Measurements from ENCODE around the gene PTGR3.
A peak's percentile ranks its signal among the peaks of the same experiment; 100 is the strongest.
"Not testable (repeated sequence)": the region's sequence is repeated elsewhere in the genome, so short reads cannot be mapped to it uniquely, and the experiment has no call there.

The PTGR3 gene

DNA sequence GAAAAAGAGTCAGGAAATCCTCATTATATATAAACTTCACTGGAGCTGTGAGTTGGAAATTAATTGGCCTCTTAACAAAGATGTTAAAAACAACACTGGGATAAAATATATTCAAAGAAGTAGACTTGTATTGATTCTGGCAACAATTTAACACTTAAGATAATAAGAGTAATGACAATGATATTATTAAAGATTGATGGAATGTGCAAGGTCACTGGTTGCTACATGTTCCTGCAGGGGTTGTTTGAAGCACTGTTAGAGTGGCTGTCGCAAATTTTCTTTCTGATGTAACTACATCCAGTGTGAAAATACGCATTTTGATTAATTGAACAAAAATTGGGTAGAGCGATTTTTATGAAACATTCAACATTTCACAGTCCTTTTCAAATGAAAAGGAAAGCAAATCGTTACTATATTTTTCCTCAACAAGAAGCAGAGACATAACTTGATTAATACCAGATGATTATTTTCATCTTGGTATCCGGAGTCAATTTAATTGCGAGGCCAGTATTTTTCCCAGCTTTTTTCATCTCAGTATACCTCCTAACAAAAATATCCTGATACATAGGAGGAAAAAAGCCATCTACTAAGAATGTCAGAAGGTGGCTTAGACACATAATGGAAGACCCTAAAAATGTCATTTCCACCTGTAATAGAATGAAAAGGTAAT, 6.1 kb downstream of the PTGR3 start:
- DNase-seq (ENCODE audit: low spot score), result peak; percentile 8

DNA sequence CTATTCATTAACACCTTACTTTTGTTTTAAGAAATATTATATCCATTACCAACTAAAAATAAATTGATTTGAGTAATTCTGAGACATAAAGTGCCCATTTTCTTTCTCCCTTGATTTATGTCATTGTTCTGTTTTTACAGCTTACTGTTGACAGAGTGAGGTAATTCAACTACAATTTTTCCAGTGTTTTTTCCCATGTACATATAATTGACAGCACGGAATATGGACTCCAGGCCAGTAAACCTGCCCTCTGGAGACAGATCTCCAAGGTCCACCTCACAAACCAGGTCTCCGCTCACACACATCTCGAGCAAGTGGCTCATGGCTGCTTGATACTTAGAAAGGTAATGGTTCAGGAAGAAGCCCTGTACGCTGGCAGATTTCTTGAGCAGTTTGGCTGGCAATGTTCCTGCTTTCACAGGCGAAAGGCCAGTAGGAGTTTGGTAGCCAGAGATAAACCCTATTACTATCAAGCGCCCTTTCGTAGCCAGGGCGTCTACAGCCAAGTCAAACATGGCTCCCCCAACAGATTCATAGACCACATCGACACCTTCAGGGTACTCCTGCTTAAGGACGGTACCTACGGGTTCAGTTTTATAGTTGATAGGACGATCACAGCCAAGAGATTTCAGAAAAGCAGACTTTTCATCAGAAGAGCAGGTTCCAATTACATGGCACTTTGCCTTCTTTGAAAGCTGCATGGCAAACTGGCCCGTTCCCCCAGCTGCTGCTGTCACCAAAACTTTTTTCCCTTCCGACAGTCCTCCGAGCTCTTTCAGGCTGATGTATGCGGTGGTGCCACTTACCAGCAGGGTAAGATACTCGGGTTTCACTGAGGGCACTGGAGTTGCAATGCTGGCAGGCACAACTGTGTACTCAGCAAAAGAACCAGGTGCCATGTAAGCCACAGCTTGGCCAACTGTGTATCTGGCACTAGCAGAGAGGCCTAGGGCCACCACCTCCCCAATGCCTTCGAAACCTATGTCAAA, 7.4 kb downstream of the PTGR3 start:
- peak; percentile 17 for DNase-seq (ENCODE audit: low spot score)

DNA sequence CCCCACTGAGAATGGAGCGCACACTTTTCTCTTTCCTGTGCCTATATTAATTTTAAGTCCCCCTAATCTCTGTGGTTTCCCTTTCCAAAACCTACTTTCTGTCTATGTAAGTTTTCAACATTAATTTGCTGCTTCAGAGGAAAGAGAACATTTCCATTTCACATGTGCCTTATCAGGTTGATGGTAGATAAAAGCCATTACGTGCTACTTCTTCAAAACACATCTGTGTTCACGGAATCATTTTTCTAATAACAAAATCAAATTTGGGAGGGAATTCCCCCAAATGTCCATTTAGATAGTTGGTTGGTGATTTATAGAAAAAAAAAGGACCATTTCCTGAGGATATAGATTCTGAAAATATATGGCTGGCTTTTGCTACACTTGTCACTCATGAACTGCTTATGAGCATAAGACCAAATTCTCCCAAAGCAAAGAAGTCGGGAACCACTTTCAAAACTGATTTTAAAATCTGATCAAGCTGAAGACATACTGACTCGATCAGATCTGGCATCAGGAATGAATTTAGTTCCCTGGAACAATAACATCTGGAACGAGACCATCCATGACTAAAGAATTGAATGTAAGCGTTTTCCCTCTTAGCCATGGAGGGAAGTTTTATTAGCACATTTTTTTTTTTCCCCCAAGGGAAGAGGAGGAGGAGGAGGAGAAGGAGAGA, 8.2 kb downstream of the PTGR3 start:
- DNase-seq (ENCODE audit: low spot score), result no peak

DNA sequence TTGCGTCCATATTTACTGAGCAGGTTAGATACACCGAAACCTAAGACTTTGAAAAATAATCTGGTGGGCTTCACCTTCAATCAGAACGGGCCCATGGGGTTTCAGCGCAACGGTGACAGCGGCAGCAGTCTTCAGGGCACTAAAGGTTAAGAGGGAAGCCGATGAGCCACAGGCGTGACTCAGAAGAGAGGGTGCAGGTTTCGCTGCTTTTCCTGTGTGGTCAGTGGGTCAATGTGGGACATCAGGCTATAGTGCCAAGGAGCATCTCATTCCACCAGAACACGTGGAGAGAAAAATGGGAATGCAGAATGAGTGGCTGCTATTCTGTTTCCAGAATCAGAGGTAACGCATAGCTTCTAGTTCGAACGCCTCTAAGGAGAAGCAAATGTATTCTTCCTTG, 8.9 kb downstream of the PTGR3 start:
- DNase-seq (ENCODE audit: low spot score), result no peak

DNA sequence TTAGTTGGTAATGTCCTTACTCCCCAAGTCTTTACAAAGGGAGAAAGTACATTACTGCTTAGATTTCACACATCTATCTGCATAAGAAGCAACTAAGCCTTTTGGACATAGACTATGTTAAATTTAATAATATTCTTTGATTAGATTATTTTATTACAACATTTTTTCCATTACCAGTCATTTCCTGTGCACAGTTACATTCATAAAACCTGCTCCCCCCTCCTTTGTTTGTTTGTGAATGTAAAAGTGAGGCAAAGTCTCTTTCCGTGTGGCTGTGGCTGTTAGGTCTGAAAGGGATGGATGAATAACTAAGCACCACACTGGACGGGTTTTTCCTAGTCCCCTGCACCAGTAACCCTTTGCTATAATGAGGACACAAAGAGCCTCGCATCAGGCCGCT, 9.6 kb downstream of the PTGR3 start:
- peak; percentile 1 for DNase-seq (ENCODE audit: low spot score)

DNA sequence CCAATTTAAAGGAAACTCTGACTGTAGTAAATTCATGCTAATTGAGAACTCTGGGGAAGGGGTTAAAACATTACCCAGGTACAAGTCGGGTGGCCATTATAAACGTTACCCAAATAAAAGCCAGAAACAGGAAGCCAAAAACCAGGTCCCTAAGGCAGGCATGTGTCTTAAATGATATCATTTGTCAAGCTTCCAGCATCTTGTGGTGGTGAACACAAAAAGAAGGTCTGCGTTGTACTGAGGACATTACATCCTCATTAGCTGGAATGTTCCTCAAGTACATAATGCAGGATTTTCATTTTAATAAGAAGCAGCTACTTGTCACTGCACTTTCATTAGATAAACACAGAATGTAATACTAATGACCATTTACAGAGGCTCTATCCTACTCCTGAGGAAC, 10.9 kb downstream of the PTGR3 start:
- no peak for DNase-seq (ENCODE audit: low spot score)

DNA sequence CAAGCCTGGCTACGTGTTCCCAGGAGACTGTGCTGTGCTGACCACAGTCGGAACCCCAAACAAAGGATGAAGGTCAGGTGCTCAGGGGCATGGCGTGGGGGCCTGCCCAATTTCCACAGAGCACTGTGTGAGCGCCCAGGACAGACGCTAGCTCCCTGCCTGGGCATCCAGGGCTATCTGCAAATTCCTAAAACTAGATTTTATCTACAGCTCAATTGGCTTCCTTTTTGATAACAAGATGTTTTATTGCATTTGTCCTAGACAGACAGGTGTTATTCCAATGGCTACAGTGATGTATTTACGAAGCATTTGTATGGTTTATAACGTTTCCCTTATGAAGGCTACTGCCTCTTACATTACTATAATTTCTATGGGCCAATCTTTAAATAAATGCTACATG, 16.0 kb downstream of the PTGR3 start:
- DNase-seq (ENCODE audit: low spot score), result no peak

DNA sequence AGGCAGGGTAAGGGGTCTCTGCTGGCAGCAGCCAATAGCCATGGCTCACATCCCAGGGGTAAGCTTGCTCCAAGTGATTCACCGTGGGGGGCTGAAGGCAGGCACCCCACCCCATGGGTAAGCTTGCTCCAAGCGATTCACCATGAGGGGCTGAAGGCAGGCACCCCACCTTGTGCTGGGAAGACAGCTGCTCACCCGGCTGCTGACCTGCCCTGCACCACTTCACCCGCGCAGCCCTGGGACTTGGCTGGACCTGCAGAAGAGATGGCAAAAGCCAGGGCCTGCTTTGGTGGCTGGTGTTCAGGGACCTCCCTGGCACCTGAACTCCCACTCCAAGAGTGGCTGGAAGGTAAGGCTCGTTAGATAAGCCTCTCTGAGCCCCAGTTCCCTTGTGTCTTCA, 19.2 kb downstream of the PTGR3 start:
- no peak for DNase-seq (ENCODE audit: low spot score)

DNA sequence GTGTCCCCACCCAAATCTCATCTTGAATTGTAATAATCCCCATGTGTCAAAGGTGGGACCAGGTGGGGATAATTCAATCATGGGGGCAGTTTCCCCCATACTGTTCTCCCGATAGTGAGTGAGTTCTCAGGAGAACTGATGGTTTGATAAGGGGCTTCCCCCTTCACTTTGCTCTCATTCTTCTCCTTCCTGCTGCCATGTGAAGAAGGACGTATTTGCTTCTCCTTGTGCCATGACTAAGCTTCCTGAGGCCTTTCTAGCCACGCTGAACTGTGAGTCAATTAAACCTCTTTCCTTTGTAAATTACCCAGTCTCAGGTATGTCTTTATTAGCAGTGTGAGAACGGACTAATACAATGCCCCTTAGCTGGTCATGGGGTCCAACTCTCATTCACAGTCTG, 21.2 kb downstream of the PTGR3 start:
- DNase-seq (ENCODE audit: low spot score), result not testable (repeated sequence)

DNA sequence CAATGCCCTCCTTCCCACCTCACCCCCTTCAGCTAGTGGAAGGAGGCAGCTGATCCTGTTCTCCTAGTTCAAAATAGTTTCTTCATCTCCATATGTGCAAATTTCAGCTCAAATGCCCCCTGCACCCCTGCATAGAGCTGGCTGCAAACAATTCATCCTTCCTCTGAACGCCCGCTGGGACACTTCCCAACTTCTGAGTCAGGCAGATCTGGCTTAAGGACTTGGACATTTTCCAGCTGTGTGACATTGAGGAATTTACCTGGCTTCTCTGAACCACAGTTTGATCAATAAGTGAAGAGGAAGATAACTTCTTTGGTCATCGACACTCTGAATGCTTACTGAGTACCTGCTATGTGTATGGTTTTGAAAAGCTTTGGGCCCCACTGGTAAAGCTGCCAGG, 23.5 kb downstream of the PTGR3 start:
- no peak for DNase-seq (ENCODE audit: low spot score)

DNA sequence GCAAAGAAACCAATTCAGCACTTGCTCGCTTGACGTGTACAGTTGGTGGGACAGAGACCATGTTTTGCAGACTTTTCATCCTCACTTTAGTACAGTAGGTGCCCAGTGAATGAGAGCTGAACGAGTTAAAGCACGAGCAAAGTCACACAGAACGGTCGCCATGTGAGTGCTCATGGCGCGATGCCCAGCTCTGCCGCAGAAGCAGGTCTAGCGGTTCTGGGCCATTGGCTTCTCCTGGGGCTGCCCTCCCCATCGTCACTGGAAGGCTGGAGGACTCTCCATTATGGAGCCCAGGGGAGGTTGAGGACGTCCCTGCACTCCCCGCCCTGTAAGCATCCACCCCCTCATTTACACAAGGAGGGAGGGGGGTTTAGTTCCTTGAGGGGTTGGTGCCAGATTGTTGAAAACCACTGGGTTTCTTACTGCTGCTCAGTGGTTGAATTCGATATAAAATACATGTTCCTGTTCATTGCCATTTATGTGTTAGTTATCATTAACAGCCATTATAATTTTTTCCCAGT, 24.9 kb downstream of the PTGR3 start:
- DNase-seq (ENCODE audit: low spot score), result no peak

DNA sequence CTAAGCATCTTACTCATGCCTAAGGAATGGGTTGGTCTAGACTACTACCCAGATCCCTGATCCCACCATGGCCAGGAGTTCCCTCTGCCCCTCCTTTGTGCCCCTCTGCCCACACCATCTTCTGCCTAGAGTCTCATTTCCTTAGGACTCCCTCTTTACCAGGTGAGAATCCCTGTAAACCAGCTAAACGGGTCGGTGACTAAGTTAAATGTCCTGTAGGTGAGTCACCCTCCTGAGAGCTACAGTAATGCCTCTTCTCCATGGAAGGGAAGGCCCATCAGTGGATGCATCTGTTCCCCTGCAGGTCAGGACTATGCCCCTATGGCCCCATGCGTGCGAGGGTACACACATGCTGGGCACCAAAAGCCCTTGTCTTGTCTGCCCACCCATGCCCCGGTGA, 25.4 kb downstream of the PTGR3 start:
- no peak for DNase-seq (ENCODE audit: low spot score)

DNA sequence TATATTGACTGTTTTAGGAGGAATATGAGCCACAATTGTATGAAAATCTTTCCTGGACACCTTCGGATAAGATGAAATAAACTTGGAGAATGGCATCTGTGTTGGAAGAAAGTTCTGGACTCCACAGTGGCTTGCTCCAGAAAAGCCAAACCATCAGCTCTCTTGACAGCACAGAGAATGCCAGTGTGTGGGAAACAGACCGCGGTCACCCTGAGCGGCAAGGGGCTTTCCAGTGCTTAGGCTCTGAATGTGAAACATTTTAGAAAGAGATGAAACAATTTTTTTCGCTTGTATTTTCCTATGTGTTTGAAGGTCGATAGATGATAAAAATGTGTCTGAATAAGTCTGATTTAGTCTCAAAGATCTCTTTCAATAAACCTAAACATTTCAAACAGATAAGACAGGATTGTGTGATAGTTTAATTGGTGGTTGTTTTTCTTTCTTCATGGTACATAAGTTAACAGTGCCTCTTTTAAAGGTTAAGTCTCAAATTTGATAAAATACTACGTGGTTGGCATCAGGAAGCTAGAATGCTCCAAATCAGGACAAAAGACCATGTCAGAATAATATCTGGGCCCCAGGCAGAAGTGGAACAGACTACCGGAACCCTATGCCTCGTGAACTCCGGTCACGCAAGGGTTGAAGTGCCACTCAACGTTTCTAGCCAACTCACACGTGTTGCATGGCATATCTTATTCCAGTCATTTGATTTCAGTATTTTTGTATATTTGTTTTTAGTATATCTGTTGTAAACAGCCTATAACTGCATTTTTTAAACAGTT, 28.9 kb downstream of the PTGR3 start:
- no peak for DNase-seq (ENCODE audit: low spot score)

DNA sequence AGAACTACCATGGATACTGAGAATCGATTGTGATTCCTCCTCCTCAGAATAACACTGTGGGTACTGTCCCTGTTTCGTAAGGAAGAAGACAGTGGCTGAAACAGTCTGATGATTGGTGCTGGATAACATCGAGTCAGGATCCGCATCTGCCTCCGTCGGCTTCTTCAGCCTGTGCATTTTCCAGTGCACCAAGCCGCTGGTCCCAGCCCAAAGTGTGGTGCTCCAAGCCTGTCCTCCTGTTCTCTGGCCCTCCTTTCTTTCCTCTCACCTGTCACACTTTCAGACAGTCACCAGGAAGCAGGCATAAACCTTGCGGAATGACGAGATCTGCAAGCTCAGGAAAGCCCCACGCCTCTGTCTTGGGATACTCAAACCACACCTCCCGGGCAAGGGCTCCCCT, 30.6 kb downstream of the PTGR3 start:
- no peak for DNase-seq (ENCODE audit: low spot score)

DNA sequence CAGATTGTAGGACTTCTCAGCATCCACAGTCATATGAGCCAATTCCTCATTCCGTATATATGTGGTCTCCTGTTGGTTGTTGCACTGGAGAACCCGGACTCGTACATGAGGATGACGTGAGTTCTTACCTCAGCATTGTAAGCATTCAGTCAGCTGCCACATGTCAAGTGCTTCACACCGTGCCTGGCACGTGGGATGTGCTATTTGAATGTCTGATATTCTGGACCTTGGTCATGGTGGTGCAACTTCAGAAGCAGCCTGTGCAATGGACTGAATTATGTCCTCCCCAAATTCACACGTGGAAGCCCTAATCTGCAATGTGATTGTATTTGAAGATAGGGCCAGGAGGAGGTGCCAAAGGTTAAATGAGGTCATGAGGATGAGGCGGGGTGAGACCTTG, 32.1 kb downstream of the PTGR3 start:
- no peak for DNase-seq (ENCODE audit: low spot score)

DNA sequence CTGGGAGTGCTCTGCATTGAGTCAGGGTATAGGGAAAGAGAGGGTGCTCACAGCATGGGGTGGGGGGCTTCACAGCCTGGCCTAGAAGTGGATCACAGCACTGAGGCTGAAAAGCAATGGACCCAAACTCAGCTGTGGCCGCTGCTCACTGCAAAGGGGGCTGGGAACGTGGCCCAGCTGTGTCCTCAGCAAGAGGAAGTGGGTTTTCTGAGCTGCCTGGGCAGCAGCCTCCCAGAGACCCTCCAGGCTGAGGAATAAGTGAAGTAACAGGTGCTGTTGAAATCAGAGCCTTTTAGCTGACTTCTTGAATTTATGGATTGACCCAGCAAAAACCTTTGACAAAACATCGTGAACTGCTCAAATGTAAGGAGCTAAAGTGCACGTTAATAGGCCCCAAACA, 35.2 kb downstream of the PTGR3 start:
- DNase-seq (ENCODE audit: low spot score), result no peak

DNA sequence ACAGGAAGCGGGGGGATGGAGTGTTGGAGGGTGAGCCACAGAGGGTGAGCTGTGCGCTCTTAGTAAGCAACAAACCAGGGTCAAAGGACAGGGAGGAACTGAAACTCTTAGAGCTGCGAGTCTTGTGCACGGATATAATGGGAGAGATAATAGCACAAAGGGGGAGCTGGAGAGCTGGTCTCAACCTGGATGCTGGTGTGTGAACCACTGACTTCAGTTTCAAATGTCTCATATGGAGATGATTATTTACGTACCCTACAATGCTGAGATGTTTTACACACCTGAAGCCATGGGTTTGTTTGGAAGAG, 35.9 kb downstream of the PTGR3 start:
- no peak for DNase-seq (ENCODE audit: low spot score)

DNA sequence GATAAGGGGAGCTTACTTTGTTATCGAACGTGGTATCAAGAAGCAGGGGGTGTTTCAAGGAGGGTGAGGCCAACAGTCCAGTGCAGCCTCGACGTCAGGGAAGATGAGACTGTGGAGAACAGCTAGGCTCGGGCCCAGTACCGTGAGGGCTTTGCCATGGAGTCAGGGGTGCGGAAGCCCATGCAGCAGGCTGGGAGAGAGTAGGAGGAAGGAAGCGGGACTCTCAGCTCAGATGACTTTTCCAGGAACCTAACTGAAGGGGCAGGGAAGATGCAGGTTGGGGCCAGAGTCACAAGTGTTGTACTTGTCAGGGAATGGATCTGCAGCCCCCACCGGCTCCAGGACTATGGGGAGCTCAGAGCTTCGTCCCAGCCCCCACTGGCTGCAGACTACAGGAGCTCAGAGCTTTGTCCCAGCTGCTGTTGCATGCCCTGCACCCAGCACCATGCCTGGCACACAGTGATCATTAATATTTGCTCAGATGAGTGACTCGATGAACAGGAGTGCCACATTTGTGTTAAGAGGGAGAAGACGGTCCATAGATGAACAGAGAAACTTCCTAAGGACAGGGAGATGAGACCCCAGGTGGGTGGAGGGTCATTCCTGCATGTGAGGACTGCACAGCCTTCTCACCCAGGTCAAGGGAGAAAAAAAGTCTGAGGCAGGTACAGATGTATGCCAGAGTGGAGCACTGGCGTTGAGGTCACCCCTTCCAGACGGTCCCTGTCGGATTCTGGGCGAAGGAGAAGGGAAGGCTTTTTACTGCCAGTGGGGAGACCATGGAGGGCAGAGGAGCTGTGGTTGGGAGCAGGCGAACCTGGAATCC, 36.4 kb downstream of the PTGR3 start:
- DNase-seq (ENCODE audit: low spot score), result no peak

DNA sequence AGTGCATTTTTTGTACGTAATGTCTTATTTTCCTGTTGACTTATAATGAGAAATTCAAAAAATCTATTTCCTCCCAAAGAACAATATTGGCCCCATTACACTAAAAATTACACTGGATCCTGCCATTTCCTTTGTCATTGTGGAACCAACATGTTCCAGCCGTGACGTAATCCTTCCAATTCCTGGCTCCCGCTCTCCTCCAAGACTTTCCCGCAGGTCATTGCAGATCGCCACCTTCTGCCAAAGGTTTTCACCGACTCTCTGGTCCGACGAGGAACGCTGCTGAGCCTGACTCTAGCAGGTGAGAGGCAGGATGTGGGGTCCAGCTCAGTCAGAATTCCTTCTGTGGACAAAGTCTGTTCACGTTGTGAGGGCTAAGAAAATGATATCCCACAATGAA, 38.0 kb downstream of the PTGR3 start:
- DNase-seq (ENCODE audit: low spot score), result no peak

DNA sequence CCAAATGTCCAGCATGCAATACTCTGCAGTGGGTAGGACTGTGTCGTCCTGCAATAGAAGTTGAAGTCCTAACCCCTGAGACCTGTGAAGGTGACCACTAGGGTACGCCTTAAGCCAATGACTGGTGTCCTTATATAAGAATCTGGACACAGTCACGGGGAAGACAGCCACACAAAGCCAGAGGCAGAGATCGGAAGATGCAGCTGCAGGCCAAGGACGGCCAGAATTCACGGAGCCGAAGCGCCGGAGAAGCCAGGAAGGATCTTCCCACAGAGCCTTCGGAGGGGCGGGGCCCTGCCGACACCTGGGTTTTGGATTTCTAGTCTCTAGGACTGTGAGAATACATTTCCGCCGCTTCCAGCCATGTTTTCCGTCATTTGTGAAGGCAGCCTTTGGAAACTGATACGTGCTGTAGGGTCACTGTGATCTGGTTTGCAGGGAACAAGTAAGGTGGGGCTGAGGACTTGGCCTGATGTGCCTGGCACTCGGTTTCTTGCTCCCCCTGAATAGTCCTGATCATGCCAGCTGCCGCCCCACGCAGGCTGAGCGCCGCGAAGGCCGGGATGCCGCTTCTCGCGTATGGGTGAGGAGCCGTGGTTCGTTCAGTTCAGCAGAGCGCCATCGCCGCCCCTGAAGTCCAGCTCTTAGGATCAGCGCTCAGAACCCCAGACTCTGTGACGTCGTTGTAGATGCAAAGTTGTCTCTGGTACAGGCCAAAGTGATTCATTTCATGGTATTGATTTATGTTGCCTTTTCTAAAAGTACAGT, 38.7 kb downstream of the PTGR3 start:
- no peak for DNase-seq (ENCODE audit: low spot score)
